GM21825 (cell line): ENCODE measurements around the gene ZBTB39.
"Not testable (repeated sequence)": the region's sequence is repeated elsewhere in the genome, so short reads cannot be mapped to it uniquely, and the experiment has no call there.

Source experiments
- ATAC-seq: cut with Tn5 transposase; IDR thresholded peaks from one replicate; pipeline ENCODE4 v1.9.1; 2021; ENCODE audit warnings: mild to moderate bottlenecking, moderate library complexity; ENCODE audit not compliant: unreplicated experiment

Gene ZBTB39

GRCh38 chr12:57005980-57006808 lies at the start of gene ZBTB39:
Gene ZBTB39, minus strand, starts transcription at chr12:57006546. Its CDS starts 1,629 bp downstream, at chr12:57004917.
- ATAC-seq: peak; percentile 69

GRCh38 chr12:57055824-57056223 lies 49.5 kb upstream of the ZBTB39 start:
- ATAC-seq: no peak

GRCh38 chr12:57053901-57054300 lies 47.6 kb upstream of the ZBTB39 start:
- not testable (repeated sequence) for ATAC-seq

- ATAC-seq: not testable (repeated sequence)
Measured at GRCh38 chr12:57053146-57053545, 46.8 kb upstream of the ZBTB39 start.

GRCh38 chr12:57051011-57051410 lies 44.7 kb upstream of the ZBTB39 start:
- ATAC-seq: no peak

GRCh38 chr12:57049890-57050289 lies 43.5 kb upstream of the ZBTB39 start, which contains the start of gene MYO1A:
Gene MYO1A, minus strand, starts transcription at chr12:57050129. Its CDS starts 1,806 bp downstream, at chr12:57048323.
- ATAC-seq: no peak

- no peak for ATAC-seq
Measured at GRCh38 chr12:57049119-57049446, 42.7 kb upstream of the ZBTB39 start.

GRCh38 chr12:57048423-57049118 lies 42.2 kb upstream of the ZBTB39 start:
- ATAC-seq: no peak

- no peak for ATAC-seq
Measured at GRCh38 chr12:57047981-57048380, 41.6 kb upstream of the ZBTB39 start.

GRCh38 chr12:57046947-57047890 lies 40.9 kb upstream of the ZBTB39 start:
- ATAC-seq: no peak

- ATAC-seq: no peak
Measured at GRCh38 chr12:57046086-57046791, 39.9 kb upstream of the ZBTB39 start.

- no peak for ATAC-seq
Measured at GRCh38 chr12:57044889-57045288, 38.5 kb upstream of the ZBTB39 start.

GRCh38 chr12:57044468-57044867 lies 38.1 kb upstream of the ZBTB39 start:
- no peak for ATAC-seq

GRCh38 chr12:57042695-57043094 lies 36.3 kb upstream of the ZBTB39 start:
- no peak for ATAC-seq

GRCh38 chr12:57040750-57041149 lies 34.4 kb upstream of the ZBTB39 start:
- no peak for ATAC-seq

GRCh38 chr12:57040211-57040610 lies 33.9 kb upstream of the ZBTB39 start:
- no peak for ATAC-seq

- no peak for ATAC-seq
Measured at GRCh38 chr12:57039016-57039798, 32.9 kb upstream of the ZBTB39 start.

- ATAC-seq: no peak
Measured at GRCh38 chr12:57037264-57037663, 30.9 kb upstream of the ZBTB39 start.

- no peak for ATAC-seq
Measured at GRCh38 chr12:57033431-57033830, 27.1 kb upstream of the ZBTB39 start.

GRCh38 chr12:57031789-57032188 lies 25.4 kb upstream of the ZBTB39 start:
- ATAC-seq: no peak
